ENCODE measurements around the gene NXPH4.

NXPH4 gene

GRCh38 chr12:57244312-57244696 is 27.7 kb downstream of the NXPH4 start:
- DNase-seq = no peak

- DNase-seq = no peak
These were observed 30.4 kb downstream of the NXPH4 start for GRCh38 chr12:57247041-57247440.

- peak; percentile 56 to 87 (median 80) for DNase-seq
These were observed 32.5 kb downstream of the NXPH4 start for GRCh38 chr12:57248934-57249742.

- DNase-seq = no peak
These were observed 33.9 kb downstream of the NXPH4 start for GRCh38 chr12:57250541-57250940.

- no peak for DNase-seq
These were observed 34.4 kb downstream of the NXPH4 start, which contains the start of gene STAC3 for GRCh38 chr12:57250956-57251355. STAC3 (minus strand) TSS chr12:57251187; CDS start chr12:57249636, 1,551 bp downstream.

GRCh38 chr12:57254506-57255280 is 38.1 kb downstream of the NXPH4 start:
- DNase-seq = no peak

GRCh38 chr12:57255916-57256315 is 39.3 kb downstream of the NXPH4 start:
- no peak for DNase-seq

GRCh38 chr12:57258977-57259970 is 42.7 kb downstream of the NXPH4 start:
- DNase-seq = no peak

GRCh38 chr12:57260366-57260765 is 43.8 kb downstream of the NXPH4 start:
- DNase-seq = no peak

- no peak for DNase-seq
These were observed 44.9 kb downstream of the NXPH4 start for GRCh38 chr12:57261428-57261865.

- no peak for DNase-seq
These were observed 45.7 kb downstream of the NXPH4 start for GRCh38 chr12:57262126-57262822.

- no peak for DNase-seq
These were observed 46.5 kb downstream of the NXPH4 start for GRCh38 chr12:57263096-57263495.

- no peak for DNase-seq
These were observed 50.1 kb downstream of the NXPH4 start for GRCh38 chr12:57266681-57267080.

- DNase-seq = peak; percentile 11 to 56 (median 46)
These were observed 51.7 kb downstream of the NXPH4 start for GRCh38 chr12:57268264-57268663.

- DNase-seq = no peak
These were observed 54.4 kb downstream of the NXPH4 start for GRCh38 chr12:57270966-57271470.

GRCh38 chr12:57272337-57273151 is 56.0 kb downstream of the NXPH4 start:
- peak in 2 of 4 experiments; percentile 9 to 14 for DNase-seq

- no peak for DNase-seq
These were observed 56.9 kb downstream of the NXPH4 start for GRCh38 chr12:57273516-57273915.

Measured in suppressor macrophage (primary cell).